Kidney glomerular epithelial cell (primary cell): ENCODE results near the gene RPGR.

Experiments used
- DNase-seq: peaks from one replicate; lab custom pipeline; 2025; lab: John Stamatoyannopoulos, UW

RPGR gene

GRCh38 chrX:38262715-38263620 is 64.3 kb downstream of the RPGR start:
- no peak for DNase-seq

DNA sequence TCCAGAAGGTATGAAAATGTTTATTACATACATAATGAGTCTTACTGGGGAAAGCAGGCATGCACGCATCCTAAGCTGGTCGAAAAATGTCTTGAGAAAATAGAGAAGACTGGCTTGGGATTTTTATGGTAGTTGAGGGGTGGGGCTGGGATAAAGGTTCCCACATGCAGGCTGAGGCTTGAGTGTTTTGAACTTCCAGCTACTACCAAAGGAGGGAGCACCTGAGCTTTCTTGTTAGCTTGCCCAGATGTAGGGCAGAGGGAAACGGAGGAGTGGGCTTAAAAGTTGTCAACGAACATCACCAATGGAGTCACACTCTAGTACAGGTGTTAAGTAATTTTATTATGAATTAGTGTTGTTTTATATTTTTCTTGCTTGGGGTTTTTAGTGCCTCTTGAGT is 67.1 kb downstream of the RPGR start:
- DNase-seq: no peak

GRCh38 chrX:38256019-38256418 is 71.3 kb downstream of the RPGR start:
- DNase-seq: no peak

DNA sequence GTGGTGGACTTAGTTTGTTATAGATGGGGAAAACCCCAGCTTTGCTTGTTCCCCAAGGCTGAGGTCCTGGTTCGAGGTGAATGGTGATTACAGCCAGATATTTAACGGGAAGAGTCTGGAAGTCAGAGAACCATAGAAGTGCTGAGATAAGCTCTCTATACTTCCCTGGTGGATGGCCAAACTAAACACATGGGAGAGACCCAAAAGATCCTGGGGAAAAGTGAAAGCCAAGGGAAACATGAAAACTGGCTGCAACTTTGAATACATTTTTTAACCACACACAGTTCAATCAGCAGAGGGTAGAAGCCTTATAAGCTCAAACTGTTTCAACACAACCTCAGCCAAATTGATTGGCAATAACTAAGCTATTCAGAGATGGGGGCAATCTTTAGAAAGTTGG is 77.3 kb downstream of the RPGR start:
- DNase-seq: no peak

GRCh38 chrX:38247051-38247450 is 80.3 kb downstream of the RPGR start:
- DNase-seq: no peak

DNA sequence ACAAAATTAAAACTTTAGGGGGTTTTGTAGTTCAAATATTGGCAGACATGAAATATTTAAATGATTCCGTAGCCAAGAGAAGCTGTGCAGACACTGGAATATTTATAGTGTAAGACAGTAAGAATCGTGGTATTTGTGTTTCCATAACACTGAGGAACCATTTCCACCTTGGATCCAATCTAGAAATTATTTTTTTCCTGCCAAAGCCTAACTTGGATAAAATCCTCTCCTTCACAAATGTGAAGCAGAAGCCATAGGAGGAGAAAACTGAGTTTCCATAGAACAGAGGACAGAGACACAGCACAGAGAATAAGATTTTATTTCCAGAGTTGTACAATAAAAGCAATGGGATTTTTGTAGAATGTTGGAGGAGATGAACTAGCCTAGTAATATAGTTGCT is 86.8 kb downstream of the RPGR start:
- DNase-seq: no peak

DNA sequence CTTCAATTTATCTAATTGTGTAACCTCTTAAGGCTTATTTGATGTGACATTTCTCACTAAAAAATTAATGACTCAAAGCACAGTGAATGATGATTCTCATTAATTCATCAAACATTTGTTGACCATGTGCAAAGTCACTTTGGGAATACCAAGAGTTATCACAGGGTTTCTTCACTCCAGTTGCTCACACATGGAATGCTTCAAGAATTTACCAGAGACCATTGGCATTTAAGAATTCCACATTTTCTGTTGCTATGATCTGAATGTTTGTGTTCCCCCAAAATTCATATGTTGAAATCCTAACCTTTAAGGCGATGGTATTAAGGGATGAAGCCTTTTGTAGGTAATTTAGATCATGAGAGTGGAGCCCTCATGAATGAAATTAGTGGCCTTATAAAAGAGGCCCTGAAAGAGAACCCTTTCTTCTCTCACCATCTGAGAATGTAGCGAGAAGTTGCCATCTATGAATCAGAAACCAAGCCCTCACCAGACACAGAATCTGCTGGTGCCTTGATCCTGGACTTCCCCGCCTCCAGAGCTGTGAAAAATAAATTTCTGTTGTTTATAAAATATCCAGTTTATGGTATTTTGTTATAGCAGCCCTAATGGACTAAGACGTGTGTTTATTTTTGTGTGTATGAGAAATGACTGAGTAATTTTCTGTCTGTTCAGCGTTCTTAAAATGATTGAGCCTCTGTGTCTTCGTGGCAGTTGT is 90.3 kb downstream of the RPGR start:
- DNase-seq: no peak

- DNase-seq: no peak
Observed at GRCh38 chrX:38233891-38234667, 93.2 kb downstream of the RPGR start.

GRCh38 chrX:38232079-38232686 is 95.1 kb downstream of the RPGR start:
- no peak for DNase-seq

DNA sequence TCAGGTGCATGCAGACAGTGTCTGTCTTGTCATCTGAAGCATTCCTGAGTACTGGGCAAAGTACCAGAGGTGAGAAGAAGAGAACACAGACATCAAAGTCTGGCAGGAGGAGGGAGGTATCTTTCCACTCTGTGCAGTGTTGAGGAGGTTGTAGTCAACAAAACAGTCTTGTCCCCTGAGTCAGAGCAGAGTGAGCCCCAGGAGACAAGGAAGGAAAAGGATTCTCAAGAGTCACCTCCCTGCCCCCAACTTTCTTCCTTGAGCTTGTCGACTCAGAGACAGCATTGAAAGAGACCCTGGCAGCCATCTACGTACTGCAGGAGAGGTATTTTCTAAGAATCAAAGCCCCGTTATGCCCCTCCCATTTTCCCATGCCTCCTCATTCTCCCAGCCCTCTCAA is 102.2 kb downstream of the RPGR start:
- no peak for DNase-seq

DNA sequence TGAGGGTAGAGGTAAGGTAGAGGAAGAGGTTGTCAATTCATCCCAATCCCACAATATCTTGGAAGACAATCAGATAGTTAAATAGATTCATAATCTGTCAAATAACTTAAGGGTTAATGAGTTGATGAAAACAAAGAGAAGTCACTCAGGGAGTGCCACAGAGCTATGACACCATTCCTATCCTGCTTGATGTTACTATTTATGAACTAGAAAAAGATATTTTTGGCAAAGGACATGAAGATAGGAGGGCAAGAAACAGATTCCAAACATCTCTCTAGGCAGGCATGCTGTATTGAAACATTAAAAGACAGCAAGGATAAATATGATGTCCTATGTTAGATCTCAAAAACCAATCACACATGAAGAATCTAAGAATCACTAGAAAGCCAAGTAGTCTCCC is 103.1 kb downstream of the RPGR start:
- no peak for DNase-seq

DNA sequence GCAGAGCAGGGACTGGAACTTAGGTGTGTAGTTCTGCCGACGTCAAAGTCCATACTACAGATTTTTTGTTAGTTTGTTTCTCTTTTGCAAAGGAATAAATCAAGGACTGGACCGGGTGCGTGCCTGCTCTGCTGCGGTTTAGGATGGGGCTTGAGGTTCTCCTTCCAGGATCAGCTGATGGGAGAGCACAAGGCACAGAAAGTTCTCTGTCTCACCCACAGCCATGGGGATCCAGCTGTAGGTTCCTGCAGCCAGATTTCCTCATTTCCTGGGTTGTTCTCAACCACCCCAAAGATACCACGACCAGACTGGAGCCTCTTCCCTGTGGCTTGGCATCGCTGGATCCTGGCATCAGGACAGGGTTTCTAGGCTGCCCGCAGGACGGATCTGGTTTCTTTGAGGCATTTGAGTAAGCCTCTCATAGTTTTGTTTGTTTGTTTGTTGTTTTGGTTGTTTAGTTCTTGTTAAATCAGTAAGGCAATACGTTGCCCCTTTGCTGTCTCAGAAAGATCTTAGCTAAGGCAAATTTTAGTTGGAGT is 105.8 kb downstream of the RPGR start:
- no peak for DNase-seq

DNA sequence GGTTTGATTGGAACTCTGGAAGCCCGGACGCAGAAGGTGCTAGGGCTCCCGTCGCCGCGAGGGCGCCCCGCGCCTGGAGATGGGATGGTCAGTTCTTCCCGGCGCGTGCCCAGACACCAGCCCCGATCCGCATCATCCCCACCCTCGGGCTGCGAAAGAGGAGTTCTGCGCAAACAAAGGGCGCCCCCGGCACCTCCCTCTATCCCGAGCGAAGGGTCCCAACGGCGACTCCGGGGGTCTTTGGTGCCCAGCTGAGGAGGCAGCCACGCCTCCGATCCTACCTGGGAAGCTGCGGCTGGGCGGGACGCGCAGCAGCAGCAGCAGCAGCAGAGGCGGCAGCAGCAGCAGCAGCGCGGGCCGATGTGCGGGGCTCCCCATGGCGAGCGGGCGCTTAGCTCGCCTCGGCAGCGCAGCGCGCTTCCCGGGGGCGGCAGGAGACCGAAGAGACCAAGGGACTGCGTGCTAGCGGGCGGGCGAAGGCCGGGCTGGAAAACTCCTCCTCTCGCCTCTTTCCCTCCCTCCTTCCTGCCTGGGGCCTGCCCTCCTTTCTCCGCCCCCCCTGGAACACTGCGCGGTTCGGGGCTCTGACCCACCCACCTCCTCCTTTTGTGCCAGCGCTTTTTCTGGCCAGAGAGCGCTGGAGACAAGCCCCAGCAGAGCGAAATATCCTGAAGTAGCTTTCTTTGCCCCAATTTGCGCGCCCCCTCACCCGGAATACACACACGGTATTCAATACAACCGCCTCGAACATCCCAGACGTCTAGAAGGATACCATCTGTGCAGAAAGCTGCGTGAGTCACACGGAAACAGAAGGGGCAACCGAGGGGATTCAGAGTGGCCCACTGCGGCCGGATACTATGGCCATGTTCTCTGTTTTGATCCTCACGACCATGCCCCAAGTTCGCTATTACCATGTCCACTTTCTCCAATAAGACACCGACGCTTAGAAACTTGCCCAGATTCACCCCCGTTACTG is 106.6 kb downstream of the RPGR start, which contains the start of gene SRPX:
Gene SRPX, minus strand, starts transcription at position 457 of the 976 bp plus-strand sequence. Its CDS starts 79 bp downstream, at position 378.
- DNase-seq: no peak

DNA sequence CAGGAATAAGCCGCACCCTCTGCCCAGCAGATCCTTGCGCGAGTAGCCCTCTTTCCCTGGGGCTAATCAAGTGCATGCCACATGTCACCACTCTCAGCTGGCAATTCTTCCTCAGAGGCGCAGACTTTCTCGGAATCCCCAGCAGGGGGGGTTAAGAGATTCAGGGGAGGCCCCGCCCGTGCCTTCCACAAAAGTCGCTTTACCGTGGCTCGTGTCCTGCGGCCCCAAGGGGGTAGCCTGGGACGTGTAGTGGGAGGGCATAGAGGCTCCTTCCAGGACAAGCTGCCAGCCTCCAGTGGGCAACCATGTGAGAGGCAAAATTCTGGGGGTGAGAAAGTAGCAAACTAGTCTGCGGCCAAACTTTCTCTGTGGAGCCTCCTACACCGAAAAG is 107.3 kb downstream of the RPGR start:
- no peak for DNase-seq
